ENCODE data around the gene CALHM4.

GRCh38 chr6:116560130-116560529, 6.6 kb downstream of the CALHM4 start:
- TF ChIP-seq CTCF (conservative IDR thresholded peaks at IDR 0.05; ENCODE audit: low read depth, low read length) (no peak), POLR2A (IDR thresholded peaks at IDR 0.05; ENCODE audit: low read depth, low read length) (no peak), MAZ (IDR thresholded peaks at IDR 0.05; ENCODE audit: borderline replicate concordance, low read depth, low read length) (no peak), RFX5 (IDR thresholded peaks at IDR 0.05; ENCODE audit: low read depth, low read length) (no peak), RCOR1 (IDR thresholded peaks at IDR 0.05; ENCODE audit: insufficient replicate concordance, low read length) (no peak), RAD21 (IDR thresholded peaks at IDR 0.05; ENCODE audit: low read length) (no peak), BHLHE40 (IDR thresholded peaks at IDR 0.05; ENCODE audit: low read depth, low read length) (no peak), NFE2L2 (IDR thresholded peaks at IDR 0.05; ENCODE audit: low read depth, low read length) (no peak)
- TF ChIP-seq, protein P1, sequence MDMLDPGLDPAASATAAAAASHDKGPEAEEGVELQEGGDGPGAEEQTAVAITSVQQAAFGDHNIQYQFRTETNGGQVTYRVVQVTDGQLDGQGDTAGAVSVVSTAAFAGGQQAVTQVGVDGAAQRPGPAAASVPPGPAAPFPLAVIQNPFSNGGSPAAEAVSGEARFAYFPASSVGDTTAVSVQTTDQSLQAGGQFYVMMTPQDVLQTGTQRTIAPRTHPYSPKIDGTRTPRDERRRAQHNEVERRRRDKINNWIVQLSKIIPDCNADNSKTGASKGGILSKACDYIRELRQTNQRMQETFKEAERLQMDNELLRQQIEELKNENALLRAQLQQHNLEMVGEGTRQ (IDR thresholded peaks at IDR 0.05; ENCODE audit: low read depth, low read length) = no peak
